Mononuclear cell (primary cell): ENCODE measurements around the gene ZNF501. TPM values are rescaled to one million over a fixed set of nuclear protein-coding genes. Genes with fewer than 3 reads are reported as not detected.

Experiments used
- H3K27me3 ChIP-seq: 2 replicates; pipeline ENCODE4 v1.6.0; 2011; ENCODE audit warnings: low read length, control low read depth; ENCODE audit not compliant: insufficient read depth
- H3K4me1 ChIP-seq: 2 replicates; pipeline ENCODE4 v1.5.1; 2011; ENCODE audit warnings: mild to moderate bottlenecking, low read length, control low read depth; ENCODE audit not compliant: insufficient read depth
- H3K4me3 ChIP-seq: 2 replicates; pipeline ENCODE4 v1.5.1; 2011; ENCODE audit warnings: mild to moderate bottlenecking, low read length, moderate library complexity
- H3K9me3 ChIP-seq: 2 replicates; pipeline ENCODE4 v1.5.1; 2011; ENCODE audit warnings: low read depth, mild to moderate bottlenecking, control low read depth, low read length
- total RNA-seq: library from RNA; depleted of rRNA; stranded (reverse); fragments of >200 nt; gene quantifications from one replicate; pipeline ENCODE4 v1.2.3, GENCODE V29; 2012

The ZNF501 gene
- total RNA-seq = 0.21 TPM

DNA sequence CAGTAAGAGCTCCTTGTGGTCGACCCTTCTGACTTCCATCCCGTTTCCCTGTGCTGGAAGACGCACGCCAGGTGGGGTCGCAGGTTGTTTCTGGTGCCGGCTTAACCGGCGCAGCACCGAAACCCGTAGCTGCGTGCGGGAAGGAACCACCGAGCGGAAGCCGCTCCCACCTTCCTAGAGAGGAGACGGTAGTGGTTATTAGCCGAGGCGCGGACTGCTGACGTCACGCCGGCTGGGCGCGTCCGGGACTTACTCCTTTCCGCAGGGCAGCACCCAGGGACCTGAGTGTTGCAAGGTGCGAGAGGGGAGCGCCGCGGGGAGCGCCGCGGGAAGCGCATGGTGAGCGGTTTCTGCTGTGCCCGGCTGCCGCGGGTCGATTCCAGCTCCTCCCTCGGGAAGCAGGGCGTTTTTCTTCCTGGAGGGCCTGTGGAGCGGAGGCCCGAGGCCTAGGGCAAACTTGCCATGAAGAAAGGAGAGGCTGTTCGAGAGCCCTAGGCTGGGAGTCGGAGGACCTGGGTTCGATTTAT lies at the start of gene ZNF501:
Gene ZNF501, plus strand, starts transcription at position 252 of the 527 bp plus-strand sequence. CDS start 4,787 bp downstream, outside the sequence.
- Histone ChIP-seq H3K27me3 (no peaks in the 10 kb centered on the region), H3K9me3 (peaks cover 53% of the 10 kb centered on the region), H3K4me3 (peak within 1 kb of the TSS; percentile 53), H3K4me1 (no peaks in the 10 kb centered on the region)

DNA sequence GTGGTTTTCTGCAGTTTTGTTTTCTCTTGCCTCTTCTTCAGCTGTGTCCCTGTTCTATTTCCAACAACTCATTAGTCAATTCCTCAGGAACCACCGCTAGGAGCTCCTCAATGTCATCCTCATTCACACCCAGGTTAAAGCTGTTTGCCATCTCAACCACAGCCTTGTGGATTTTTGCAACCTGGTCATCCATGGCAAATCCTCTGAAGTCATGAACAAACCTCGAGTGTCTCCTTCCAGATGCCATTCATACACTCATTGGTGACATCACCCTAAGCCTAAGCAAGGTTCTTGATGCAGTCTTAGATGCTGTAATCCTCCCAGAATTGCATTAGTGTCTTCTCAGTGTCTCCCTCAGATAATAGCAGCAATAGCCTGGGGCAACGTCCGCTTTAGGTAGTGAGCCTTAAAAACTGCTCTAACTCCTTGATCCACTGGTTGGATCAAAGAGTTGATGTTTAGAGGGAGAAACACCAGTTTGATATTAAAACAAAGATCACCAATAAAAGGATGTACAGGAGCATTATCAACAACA lies 48.4 kb upstream of the ZNF501 start:
- Histone ChIP-seq H3K4me3 (no peak overlapping the region), H3K4me1 (peaks cover 10% of the 10 kb centered on the region), H3K27me3 (no peaks in the 10 kb centered on the region), H3K9me3 (peaks cover 16% of the 10 kb centered on the region)

DNA sequence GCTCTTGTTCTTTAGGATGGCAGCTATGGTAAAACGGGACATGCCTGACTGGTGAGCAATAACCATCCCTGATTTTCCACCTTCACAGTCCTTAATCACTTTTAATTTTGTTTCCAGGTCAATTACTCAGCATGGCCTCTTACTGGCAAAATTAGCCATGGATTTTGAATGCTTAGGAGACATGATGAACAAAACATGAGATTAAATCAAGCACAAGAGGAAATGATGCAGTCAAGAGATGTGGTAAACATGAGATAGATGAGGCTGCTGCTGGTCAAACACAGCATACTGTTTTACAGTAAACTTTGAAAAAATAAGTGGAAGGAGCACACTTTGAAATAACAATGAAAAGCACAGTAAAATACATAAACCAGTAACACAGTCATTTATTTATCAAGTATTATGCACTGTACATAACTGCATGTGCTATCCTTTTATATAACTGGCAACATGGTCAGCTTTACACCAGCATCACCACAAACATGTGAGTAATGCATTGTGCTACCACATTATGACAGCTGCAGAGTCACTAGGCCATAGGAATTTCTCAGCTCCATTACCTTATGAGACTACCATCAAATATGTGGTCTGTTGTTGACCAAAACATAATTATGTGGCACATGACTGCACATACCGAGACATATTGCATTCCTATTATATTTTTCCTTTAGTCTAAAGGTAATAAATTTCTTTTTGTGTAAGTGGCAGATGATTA lies 47.1 kb upstream of the ZNF501 start:
- Histone ChIP-seq H3K27me3 (no peaks in the 10 kb centered on the region), H3K4me3 (no peak overlapping the region), H3K4me1 (peaks cover 10% of the 10 kb centered on the region), H3K9me3 (peaks cover 16% of the 10 kb centered on the region)

DNA sequence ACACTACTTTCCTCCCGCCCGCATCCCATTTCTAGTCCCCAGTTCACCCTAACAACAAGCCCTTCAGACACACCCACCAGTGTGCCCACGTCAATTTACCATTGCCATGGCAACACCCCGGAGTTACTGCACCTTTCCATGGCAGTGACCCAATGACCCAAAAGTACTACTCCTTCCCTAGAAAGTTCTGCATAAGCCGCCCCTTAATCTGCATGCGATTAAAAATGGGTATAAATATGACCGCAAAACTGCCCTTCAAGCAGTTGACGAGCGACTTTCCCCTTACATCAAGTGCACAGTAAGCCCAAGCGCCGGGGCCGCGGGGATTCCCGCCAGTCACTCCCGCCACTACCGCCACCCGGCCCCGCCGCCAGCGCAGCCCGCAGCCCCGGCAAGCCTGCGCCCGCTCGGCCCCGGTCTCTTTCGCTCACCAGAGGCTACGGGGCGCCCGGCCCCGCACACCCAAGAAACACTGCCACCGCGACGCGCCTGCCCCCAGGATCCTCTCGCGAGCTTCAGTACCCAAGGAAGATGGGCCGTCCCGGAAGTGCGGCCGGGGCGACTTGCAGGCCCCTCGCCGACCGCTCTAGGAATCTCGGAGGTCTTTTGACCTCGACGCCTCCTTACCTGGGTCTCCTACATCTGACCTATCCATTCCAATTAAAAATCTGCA lies 44.2 kb upstream of the ZNF501 start:
- H3K27me3 ChIP-seq = peaks cover 15% of the 10 kb centered on the region

DNA sequence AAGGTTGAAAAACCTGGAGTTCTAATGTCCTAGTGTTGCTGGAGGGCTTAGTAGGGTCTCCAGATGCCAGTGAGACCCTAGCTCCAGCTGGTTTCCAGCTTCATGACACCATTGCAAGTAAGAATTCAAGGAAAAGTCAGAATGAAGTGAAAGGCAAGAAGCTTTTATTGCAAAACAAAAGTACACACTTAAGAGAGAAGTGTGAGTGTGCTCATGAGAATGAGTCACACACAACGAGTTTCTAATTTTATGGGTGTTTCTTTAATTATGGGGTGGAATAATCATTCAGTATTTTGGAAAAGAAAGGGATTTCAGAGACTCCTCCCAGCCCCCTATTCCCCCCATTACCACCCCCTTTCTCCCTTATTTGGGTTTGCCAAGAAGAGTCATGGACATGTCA lies 41.5 kb upstream of the ZNF501 start:
- Histone ChIP-seq H3K4me3 (no peak overlapping the region), H3K27me3 (peaks cover 25% of the 10 kb centered on the region), H3K9me3 (peaks cover 11% of the 10 kb centered on the region), H3K4me1 (peaks cover 10% of the 10 kb centered on the region)

More for the DNA sequence above, 44.2 kb upstream of the ZNF501 start:
- peaks cover 16% of the 10 kb centered on the region for H3K9me3 ChIP-seq
- peak overlapping the region; percentile 52 for H3K4me3 ChIP-seq
- H3K4me1 ChIP-seq = peaks cover 10% of the 10 kb centered on the region

DNA sequence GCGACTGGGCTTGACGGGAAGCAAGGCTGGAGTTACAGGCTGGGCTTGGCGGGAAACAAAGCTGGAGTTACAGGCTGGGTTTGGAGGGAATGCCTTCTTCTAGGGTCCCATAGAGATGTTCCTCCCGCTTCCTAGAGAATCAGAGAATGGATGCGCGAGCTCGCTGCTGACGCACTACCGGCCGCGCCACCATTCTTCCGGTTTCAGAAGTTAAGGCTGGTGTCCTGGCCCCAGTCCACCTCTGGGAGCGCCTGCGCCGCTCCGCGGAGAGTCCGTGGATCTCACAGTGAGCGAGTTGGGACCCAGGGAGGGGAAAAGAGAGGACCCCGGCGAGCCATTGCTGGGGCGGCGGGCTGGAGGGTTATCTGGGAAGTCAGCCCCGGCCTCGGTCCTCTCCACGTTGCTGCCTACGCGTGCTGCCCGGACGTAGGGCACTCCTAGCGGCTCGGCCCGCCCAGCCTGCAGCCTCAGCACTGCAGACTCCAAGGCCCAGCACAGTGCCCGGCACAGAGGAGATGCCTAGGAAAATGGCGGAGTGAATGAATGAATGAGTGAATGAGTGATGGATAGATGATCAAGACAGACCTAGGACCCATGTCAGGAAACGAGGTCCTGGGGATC lies 16.9 kb upstream of the ZNF501 start, which contains the start of gene ZNF502:
Gene ZNF502, plus strand, starts transcription at position 206 of the 621 bp plus-strand sequence. CDS start 7,602 bp downstream, outside the sequence.
- peak within 1 kb of the TSS; percentile 54 for H3K4me3 ChIP-seq

DNA sequence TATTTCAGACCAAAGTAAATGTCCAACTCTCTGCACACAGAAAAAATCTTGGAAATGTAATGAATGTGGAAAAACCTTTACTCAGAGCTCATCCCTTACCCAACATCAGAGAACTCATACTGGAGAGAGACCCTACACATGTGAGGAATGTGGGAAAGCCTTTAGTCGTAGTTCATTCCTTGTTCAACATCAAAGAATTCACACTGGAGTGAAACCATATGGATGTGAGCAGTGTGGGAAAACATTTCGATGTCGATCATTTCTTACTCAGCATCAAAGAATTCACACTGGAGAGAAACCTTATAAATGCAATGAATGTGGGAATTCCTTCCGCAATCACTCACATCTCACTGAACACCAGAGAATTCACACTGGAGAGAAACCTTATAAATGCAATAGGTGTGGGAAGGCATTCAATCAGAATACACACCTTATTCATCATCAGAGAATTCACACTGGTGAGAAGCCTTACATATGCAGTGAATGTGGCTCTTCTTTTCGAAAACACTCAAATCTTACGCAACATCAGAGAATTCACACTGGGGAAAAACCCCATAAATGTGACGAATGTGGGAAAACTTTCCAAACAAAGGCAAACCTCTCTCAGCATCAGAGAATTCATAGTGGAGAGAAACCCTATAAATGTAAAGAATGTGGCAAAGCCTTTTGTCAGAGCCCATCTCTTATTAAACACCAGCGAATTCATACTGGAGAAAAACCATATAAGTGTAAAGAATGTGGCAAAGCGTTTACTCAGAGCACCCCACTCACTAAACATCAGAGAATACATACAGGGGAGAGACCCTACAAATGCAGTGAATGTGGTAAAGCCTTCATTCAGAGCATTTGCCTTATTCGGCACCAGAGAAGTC lies 8.0 kb upstream of the ZNF501 start:
- no peak overlapping the region for H3K4me3 ChIP-seq
- H3K9me3 ChIP-seq = peaks cover 89% of the 10 kb centered on the region
- no peaks in the 10 kb centered on the region for H3K27me3 ChIP-seq
- H3K4me1 ChIP-seq = no peaks in the 10 kb centered on the region

More for the DNA sequence above, 16.9 kb upstream of the ZNF501 start, which contains the start of gene ZNF502:
- Histone ChIP-seq H3K9me3 (peaks cover 32% of the 10 kb centered on the region), H3K27me3 (no peaks in the 10 kb centered on the region), H3K4me1 (peaks cover 5% of the 10 kb centered on the region)

DNA sequence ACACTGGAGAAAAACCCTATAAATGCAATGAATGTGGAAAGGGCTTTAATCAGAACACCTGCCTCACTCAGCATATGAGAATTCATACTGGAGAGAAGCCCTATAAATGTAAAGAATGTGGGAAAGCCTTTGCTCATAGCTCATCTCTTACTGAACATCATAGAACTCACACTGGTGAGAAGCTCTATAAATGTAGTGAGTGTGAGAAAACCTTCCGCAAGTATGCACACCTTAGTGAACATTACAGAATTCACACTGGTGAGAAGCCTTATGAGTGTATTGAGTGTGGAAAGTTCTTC lies 7.4 kb upstream of the ZNF501 start:
- Histone ChIP-seq H3K4me3 (no peak overlapping the region), H3K9me3 (peaks cover 83% of the 10 kb centered on the region), H3K4me1 (no peaks in the 10 kb centered on the region), H3K27me3 (no peaks in the 10 kb centered on the region)

DNA sequence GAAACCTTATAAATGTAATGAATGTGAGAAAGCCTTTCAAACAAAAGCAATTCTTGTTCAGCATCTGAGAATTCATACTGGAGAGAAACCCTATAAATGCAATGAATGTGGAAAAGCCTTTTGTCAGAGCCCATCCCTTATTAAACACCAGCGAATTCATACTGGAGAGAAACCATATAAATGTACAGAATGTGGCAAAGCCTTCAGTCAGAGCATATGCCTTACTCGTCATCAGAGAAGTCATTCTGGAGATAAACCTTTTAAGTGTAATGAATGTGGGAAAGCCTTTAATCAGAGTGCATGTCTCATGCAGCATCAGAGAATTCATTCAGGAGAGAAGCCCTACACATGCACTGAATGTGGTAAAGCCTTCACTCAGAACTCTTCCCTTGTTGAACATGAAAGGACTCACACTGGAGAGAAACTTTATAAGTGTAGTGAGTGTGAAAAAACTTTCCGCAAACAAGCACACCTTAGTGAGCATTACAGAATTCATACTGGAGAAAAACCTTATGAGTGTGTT lies 5.3 kb downstream of the ZNF501 start:
- Histone ChIP-seq H3K27me3 (no peaks in the 10 kb centered on the region), H3K9me3 (peaks cover 84% of the 10 kb centered on the region), H3K4me3 (no peak overlapping the region), H3K4me1 (no peaks in the 10 kb centered on the region)

DNA sequence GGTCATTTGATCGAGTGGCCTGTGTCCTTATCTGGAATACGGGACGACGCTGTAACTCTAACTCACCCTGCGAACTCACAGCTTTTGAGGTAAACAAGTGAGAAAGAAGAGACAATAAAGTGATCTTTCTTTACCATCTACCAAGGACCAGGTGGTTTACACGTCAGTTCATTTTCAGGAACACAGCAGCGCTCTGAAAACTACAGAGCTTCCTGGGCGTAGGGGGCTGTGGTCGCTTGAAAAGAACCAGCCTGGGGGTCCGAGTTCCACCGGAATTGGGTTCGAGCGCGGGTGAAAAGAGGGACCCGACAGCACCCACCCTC lies 31.6 kb downstream of the ZNF501 start:
- peaks cover 20% of the 10 kb centered on the region for H3K4me1 ChIP-seq

DNA sequence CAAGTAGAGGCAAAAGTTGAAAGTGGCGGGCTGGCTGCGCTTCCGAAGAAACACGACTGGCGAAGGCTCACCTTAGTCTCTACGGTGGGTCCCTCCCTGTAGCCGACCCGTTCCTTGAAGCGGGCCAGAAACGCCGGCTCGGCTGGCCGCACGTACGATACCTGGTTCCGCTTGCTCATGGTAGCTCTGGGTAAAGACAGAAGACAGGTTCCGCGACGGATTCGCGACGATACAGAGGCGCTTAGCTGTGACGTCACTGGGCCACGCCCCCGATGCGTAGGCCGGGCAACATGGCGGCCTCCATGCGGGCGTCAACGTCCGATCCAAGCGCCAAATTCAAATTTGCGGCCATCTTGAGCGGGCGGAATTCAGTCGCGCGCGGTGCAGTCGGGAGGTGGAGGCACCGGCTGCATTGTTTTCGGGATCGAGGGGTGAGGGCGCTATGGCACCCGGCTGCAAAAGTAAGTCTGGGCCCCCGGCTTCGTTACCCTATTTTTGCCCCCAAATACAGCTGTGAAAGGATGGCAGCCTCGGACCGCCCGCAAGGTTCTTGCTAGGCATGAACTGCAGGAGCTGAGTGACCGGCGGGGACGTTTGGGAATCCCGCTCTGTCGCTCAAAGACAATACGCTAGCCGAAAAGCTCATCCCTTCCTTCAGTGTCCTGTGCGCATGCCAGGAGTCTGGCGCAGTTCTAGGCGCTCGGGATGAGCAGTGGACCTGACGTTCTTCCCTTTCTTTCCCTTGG lies 32.2 kb downstream of the ZNF501 start, which contains the start of the genes KIAA1143 and KIF15:
Gene KIAA1143, minus strand, starts transcription at position 196 of the 746 bp plus-strand sequence. Its CDS starts 17 bp downstream, at position 179.
Gene KIF15, plus strand, starts transcription at position 371 of the 746 bp plus-strand sequence. Its CDS starts 72 bp downstream, at position 443.
- no peaks in the 10 kb centered on the region for H3K27me3 ChIP-seq
- peaks cover 6% of the 10 kb centered on the region for H3K9me3 ChIP-seq
- peak within 1 kb of the TSS; percentile 87 for H3K4me3 ChIP-seq
- H3K4me1 ChIP-seq = peaks cover 20% of the 10 kb centered on the region

More for the DNA sequence above, 31.6 kb downstream of the ZNF501 start:
- peaks cover 6% of the 10 kb centered on the region for H3K9me3 ChIP-seq
- no peaks in the 10 kb centered on the region for H3K27me3 ChIP-seq
- peak overlapping the region; percentile 87 for H3K4me3 ChIP-seq

DNA sequence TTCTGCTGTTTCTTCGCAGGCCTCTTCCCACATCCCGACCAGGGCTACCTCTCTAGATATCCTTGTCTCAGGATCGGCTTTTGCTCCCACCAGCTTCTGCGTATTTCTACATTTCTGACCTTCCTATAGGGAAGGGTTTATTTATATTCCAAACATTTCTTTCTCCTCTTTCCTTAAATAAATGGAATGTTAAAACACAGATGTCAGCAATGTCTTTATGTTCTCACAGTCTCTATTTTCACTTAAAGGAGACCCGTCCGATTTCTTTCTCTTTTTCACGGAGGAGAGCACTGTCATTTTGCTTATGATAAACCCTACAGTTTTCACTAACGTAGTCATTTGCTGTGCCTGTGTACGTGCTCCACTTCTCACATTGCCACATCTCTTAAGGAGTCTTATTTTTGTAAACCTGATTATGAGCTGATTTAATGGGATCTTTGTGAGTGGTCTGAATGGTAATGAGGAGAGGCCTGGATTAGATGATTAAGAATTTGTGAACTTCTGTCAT lies 32.8 kb downstream of the ZNF501 start:
- peak overlapping the region; percentile 87 for H3K4me3 ChIP-seq
- no peaks in the 10 kb centered on the region for H3K9me3 ChIP-seq
- H3K4me1 ChIP-seq = peaks cover 20% of the 10 kb centered on the region
- no peaks in the 10 kb centered on the region for H3K27me3 ChIP-seq

DNA sequence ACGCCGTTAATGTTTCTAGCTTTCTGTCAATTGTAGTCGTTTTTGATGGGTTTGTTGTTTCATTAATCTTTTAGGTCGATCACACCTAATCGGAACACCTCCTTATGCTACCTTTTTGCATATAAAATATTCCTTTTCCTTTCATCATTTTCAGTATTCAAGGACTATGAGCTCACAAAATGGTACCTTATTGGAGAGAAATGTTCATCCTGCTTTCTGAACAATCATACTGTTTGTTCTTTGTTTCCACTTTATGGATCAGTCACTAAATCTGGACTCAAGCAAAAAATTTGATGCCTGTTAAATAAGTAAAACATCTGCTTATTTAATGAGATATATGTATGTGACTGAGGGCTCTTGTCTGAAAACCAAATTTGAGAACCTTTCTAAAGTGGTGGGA lies 33.3 kb downstream of the ZNF501 start:
- Histone ChIP-seq H3K4me3 (no peak overlapping the region), H3K27me3 (no peaks in the 10 kb centered on the region)

More for the DNA sequence above, 33.3 kb downstream of the ZNF501 start:
- H3K9me3 ChIP-seq = no peaks in the 10 kb centered on the region
- peaks cover 20% of the 10 kb centered on the region for H3K4me1 ChIP-seq
